GM18511 (cell line): ENCODE data around the gene PDE4D.

ENCODE experiments used
- ATAC-seq: cut with Tn5 transposase; IDR thresholded peaks from one replicate; pipeline ENCODE4 v1.9.1; 2021; ENCODE audit warnings: mild to moderate bottlenecking, moderate library complexity; ENCODE audit not compliant: unreplicated experiment

PDE4D gene

GRCh38 chr5:59893429-59894227, at the start of gene PDE4D:
Gene PDE4D (minus strand): TSS chr5:59893726.
- ATAC-seq = no peak

- ATAC-seq = no peak
Observed at GRCh38 chr5:59937633-59938032, 44.1 kb upstream of the PDE4D start.

GRCh38 chr5:59923465-59923864, 29.9 kb upstream of the PDE4D start:
- ATAC-seq = no peak

GRCh38 chr5:59922220-59922619, 28.7 kb upstream of the PDE4D start:
- no peak for ATAC-seq

GRCh38 chr5:59921816-59922215, 28.3 kb upstream of the PDE4D start:
- no peak for ATAC-seq

GRCh38 chr5:59919484-59919883, 26.0 kb upstream of the PDE4D start:
- no peak for ATAC-seq

GRCh38 chr5:59917121-59917520, 23.6 kb upstream of the PDE4D start:
- no peak for ATAC-seq

- no peak for ATAC-seq
Observed at GRCh38 chr5:59905188-59905587, 11.7 kb upstream of the PDE4D start.

- ATAC-seq = no peak
Observed at GRCh38 chr5:59897075-59897474, 3.5 kb upstream of the PDE4D start.

- no peak for ATAC-seq
Observed at GRCh38 chr5:59891962-59892643, 1.4 kb downstream of the PDE4D start.

- no peak for ATAC-seq
Observed at GRCh38 chr5:59887274-59887673, 6.3 kb downstream of the PDE4D start.

GRCh38 chr5:59874675-59875074, 18.9 kb downstream of the PDE4D start:
- ATAC-seq = no peak

GRCh38 chr5:59873113-59873512, 20.4 kb downstream of the PDE4D start:
- no peak for ATAC-seq

GRCh38 chr5:59866661-59867060, 26.9 kb downstream of the PDE4D start:
- ATAC-seq = no peak

GRCh38 chr5:59864718-59865117, 28.8 kb downstream of the PDE4D start:
- no peak for ATAC-seq

GRCh38 chr5:59863777-59864176, 29.7 kb downstream of the PDE4D start:
- ATAC-seq = no peak

- no peak for ATAC-seq
Observed at GRCh38 chr5:59856358-59856757, 37.2 kb downstream of the PDE4D start.

GRCh38 chr5:59850766-59851165, 42.8 kb downstream of the PDE4D start:
- no peak for ATAC-seq

GRCh38 chr5:59847586-59847985, 45.9 kb downstream of the PDE4D start:
- ATAC-seq = no peak

GRCh38 chr5:59845730-59846129, 47.8 kb downstream of the PDE4D start:
- no peak for ATAC-seq

- no peak for ATAC-seq
Observed at GRCh38 chr5:59843511-59844213, 49.9 kb downstream of the PDE4D start.

GRCh38 chr5:59842999-59843398, 50.5 kb downstream of the PDE4D start:
- no peak for ATAC-seq
